Measurements from ENCODE around the gene XIAP.

GRCh38 chrX:123830309-123830708 is 29.5 kb upstream of the XIAP start:
- TF ChIP-seq CTCF (IDR thresholded peaks at IDR 0.05; ENCODE audit: insufficient read depth, low read length) (no peak), POLR2AphosphoS5 (IDR thresholded peaks at IDR 0.05; ENCODE audit: low read depth) (no peak), GABPA (IDR thresholded peaks at IDR 0.05; ENCODE audit: low read depth) (no peak), SPI1 (IDR thresholded peaks at IDR 0.05; ENCODE audit: borderline replicate concordance, low read depth) (no peak), REST (IDR thresholded peaks at IDR 0.05; ENCODE audit: insufficient replicate concordance, low read depth) (no peak)
